GM12878 (cell line): ENCODE measurements around the gene TEKT2. TPM values are rescaled to one million over a fixed set of nuclear protein-coding genes. Genes with fewer than 3 reads are reported as not detected.

ENCODE experiments used
- ATAC-seq: fragments of 200-7000 bp; cut with Tn5 transposase; 3 replicates; pipeline ENCODE4 v1.9.1; 2020; ENCODE audit warnings: mild to moderate bottlenecking, moderate library complexity
- BruUV-seq: library from RNA; stranded (reverse); fragments of 400-500 nt; replicated peaks from 2 replicates; lab custom pipeline; 2021; lab: Mats Ljungman, UMichigan
- CTCF ChIA-PET: fragments of 300-600 bp; sonication (Branson Sonifier 250); formaldehyde crosslinking; extraction: SDS; loops from one replicate; lab custom pipeline; 2021; ENCODE audit warnings: inconsistent platforms; lab: Yijun Ruan, JAX
- POLR2A ChIA-PET: fragments of 350-600 bp; formaldehyde crosslinking; extraction: SDS; loops from one replicate; lab custom pipeline; 2021; ENCODE audit warnings: inconsistent platforms; lab: Charles Lee
- RAD21 ChIA-PET: fragments of 300-600 bp; sonication (Branson Sonifier 250); formaldehyde crosslinking; loops from one replicate; lab custom pipeline; 2023; ENCODE audit warnings: antibody characterized with exemption; ENCODE audit not compliant: unreplicated experiment; lab: Charles Lee
- SMC1A ChIA-PET: fragments of 300-600 bp; sonication (Branson Sonifier 250); formaldehyde crosslinking; loops from one replicate; lab custom pipeline; 2023; ENCODE audit not compliant: unreplicated experiment, uncharacterized antibody; lab: Charles Lee
- DNase-seq: peaks from one replicate; pipeline ENCODE4 v3.0.0-alpha.2; 2011; ENCODE audit warnings: low read depth, low spot score
- FAIRE-seq: peaks from 3 replicates; lab custom pipeline; 2011; peaks lifted over from hg19 to GRCh38; lab: Jason Lieb, UNC
- H2AFZ ChIP-seq: 2 replicates; pipeline ENCODE4 v1.6.0; 2011; ENCODE audit warnings: low read depth, low read length, control low read depth; ENCODE audit not compliant: control insufficient read depth
- H3K27ac ChIP-seq: 2 replicates; pipeline ENCODE4 v1.5.1; 2011; ENCODE audit warnings: control low read depth; ENCODE audit not compliant: control insufficient read depth, insufficient read depth
- H3K27me3 ChIP-seq, 2 experiments: replicated peaks in 1 of 2; 2 replicates each; pipeline versions ENCODE4 v1.6.0 to v1.6.1; 2011; ENCODE audit warnings: low read length in 1 of 2; ENCODE audit not compliant: control insufficient read depth in 2 of 2, insufficient read depth in 2 of 2
- H3K36me3 ChIP-seq, 2 experiments: 2 replicates each; pipeline ENCODE4 v1.5.1; 2011; ENCODE audit warnings: low read length in 1 of 2; ENCODE audit not compliant: control insufficient read depth in 2 of 2, insufficient read depth in 2 of 2
- H3K4me1 ChIP-seq: 2 replicates; pipeline ENCODE4 v1.6.1; 2011; ENCODE audit warnings: mild to moderate bottlenecking, low read length, moderate library complexity, mixed read lengths; ENCODE audit not compliant: control insufficient read depth, insufficient read depth
- H3K4me2 ChIP-seq: 2 replicates; pipeline ENCODE4 v1.6.0; 2011; ENCODE audit warnings: control low read depth; ENCODE audit not compliant: control insufficient read depth, insufficient read depth
- H3K4me3 ChIP-seq: fragments of 200-600 bp; sonication (generic); 2 replicates; pipeline ENCODE4 v1.5.1; 2016
- H3K79me2 ChIP-seq: 2 replicates; pipeline ENCODE4 v1.6.0; 2011; ENCODE audit warnings: low read length; ENCODE audit not compliant: control insufficient read depth, insufficient read depth
- H3K9ac ChIP-seq: 2 replicates; pipeline ENCODE4 v1.8.0; 2011; ENCODE audit warnings: low read length, control low read depth, mixed read lengths; ENCODE audit not compliant: control insufficient read depth, insufficient read depth
- H3K9me3 ChIP-seq: replicated peaks from 3 replicates; pipeline ENCODE4 v1.5.1; 2011; ENCODE audit warnings: mild to moderate bottlenecking, low read length; ENCODE audit not compliant: control insufficient read depth, insufficient read depth
- H4K20me1 ChIP-seq: 2 replicates; pipeline ENCODE4 v1.6.0; 2011; ENCODE audit not compliant: control insufficient read depth, insufficient read depth
- DPF2 ChIP-seq: fragments of 450-650 bp; IDR thresholded peaks from 2 replicates; pipeline ENCODE4 v1.6.1; 2017; ENCODE audit warnings: mild to moderate bottlenecking
- FOS ChIP-seq: IDR thresholded peaks from 3 replicates; pipeline ENCODE4 v1.6.1; 2011; ENCODE audit warnings: borderline replicate concordance; ENCODE audit not compliant: insufficient read length; ENCODE audit errors: extremely low read depth
- FOXM1 ChIP-seq: IDR thresholded peaks from 2 replicates; pipeline ENCODE4 v1.6.1; 2012; ENCODE audit warnings: low read depth, mild to moderate bottlenecking, inconsistent platforms, low read length, moderate library complexity
- HDAC2 ChIP-seq: fragments of 200-600 bp; sonication (generic); IDR thresholded peaks from 2 replicates; pipeline ENCODE4 v1.6.1; 2017
- JUNB ChIP-seq: IDR thresholded peaks from 2 replicates; pipeline ENCODE4 v1.6.1; 2016; ENCODE audit warnings: antibody characterized with exemption, mild to moderate bottlenecking
- KLF5 ChIP-seq: fragments of 450-650 bp; IDR thresholded peaks from 2 replicates; pipeline ENCODE4 v1.6.1; 2014; ENCODE audit warnings: mild to moderate bottlenecking; ENCODE audit not compliant: partially characterized antibody
- LARP7 ChIP-seq: fragments of 450-650 bp; IDR thresholded peaks from 2 replicates; pipeline ENCODE4 v1.6.1; 2017; ENCODE audit warnings: mild to moderate bottlenecking
- MTA3 ChIP-seq: IDR thresholded peaks from 2 replicates; pipeline ENCODE4 v1.6.1; 2012; ENCODE audit warnings: low read length, inconsistent platforms, borderline replicate concordance
- MYB ChIP-seq: fragments of 150-350 bp; IDR thresholded peaks from 2 replicates; pipeline ENCODE4 v1.6.1; 2014; ENCODE audit warnings: mild to moderate bottlenecking, low read depth, low read length, borderline replicate concordance
- NFIC ChIP-seq: IDR thresholded peaks from 2 replicates; pipeline ENCODE4 v1.6.1; 2012; ENCODE audit warnings: low read depth, mild to moderate bottlenecking, inconsistent platforms, low read length, moderate library complexity
- PAX8 ChIP-seq: fragments of 450-650 bp; IDR thresholded peaks from 2 replicates; pipeline ENCODE4 v1.6.1; 2017; ENCODE audit warnings: mild to moderate bottlenecking, moderate library complexity
- POLR2AphosphoS5 ChIP-seq: IDR thresholded peaks from 2 replicates; pipeline ENCODE4 v1.6.1; 2011; ENCODE audit warnings: mild to moderate bottlenecking, low read length, inconsistent platforms
- RAD51 ChIP-seq: fragments of 450-650 bp; IDR thresholded peaks from 2 replicates; pipeline ENCODE4 v1.6.1; 2016; ENCODE audit warnings: moderate library complexity, mild to moderate bottlenecking, inconsistent platforms
- RCOR1 ChIP-seq: conservative IDR thresholded peaks from 2 replicates; pipeline ENCODE4 v1.6.1; 2012; ENCODE audit warnings: low read depth, low read length, improper control_type of control experiment
- SREBF1 ChIP-seq: IDR thresholded peaks from 2 replicates; pipeline ENCODE4 v1.6.1; 2012; ENCODE audit warnings: mild to moderate bottlenecking, low read length
- SREBF2 ChIP-seq: IDR thresholded peaks from 2 replicates; pipeline ENCODE4 v1.6.1; 2012; ENCODE audit warnings: mild to moderate bottlenecking, low read length
- ZSCAN29 ChIP-seq: fragments of 450-650 bp; IDR thresholded peaks from 2 replicates; pipeline ENCODE4 v1.6.1; 2017; ENCODE audit warnings: mild to moderate bottlenecking, moderate library complexity
- WGBS: methylation state at CpG from one replicate; pipeline ENCODE4 v1.1.6; 2016; ENCODE audit warnings: low lambda C conversion rate; ENCODE audit not compliant: insufficient replicate concordance, insufficient coverage; ENCODE audit errors: missing lambda C conversion rate; 5-methylcytosine and 5-hydroxymethylcytosine counted together
- in situ Hi-C: fragments of 300-500 bp; cut with MboI; formaldehyde crosslinking; loops from 9 replicates; pipeline ENCODE4 v1.14.3; 2018; ENCODE audit warnings: mixed read lengths
- intact Hi-C: fragments of 100-400 bp; cut with micrococcal nuclease; formaldehyde crosslinking; loops from one replicate; pipeline ENCODE4 v1.14.2; 2022; ENCODE audit not compliant: unreplicated experiment
- polyA plus RNA-seq, 11 experiments: library from polyadenylated mRNA; depleted of rRNA in 4 of 11; unstranded in 6 of 11; stranded (reverse) in 5 of 11; fragments of >200 nt; fragmentation: Nextera tagmentation in 4 of 11; fragmentation: Illumina TruSeq in 1 of 11; extraction: Ambion mirVana in 4 of 11; extraction: Trizol in 1 of 11; gene quantifications; 1 replicate in 1 of 11; 2 replicates in 10 of 11; pipeline versions ENCODE4 v1.2.1 to v1.2.3, GENCODE V29; 2011 to 2016; ENCODE audit warnings: inconsistent platforms in 2 of 11, missing spikeins in 2 of 11, low read depth in 1 of 11
- total RNA-seq, 4 experiments: library from RNA; depleted of rRNA in 3 of 4; stranded (reverse); fragments of >200 nt in 3 of 4; fragmentation: Illumina TruSeq in 1 of 4; extraction: Trizol in 1 of 4; gene quantifications; 2 replicates each; pipeline versions ENCODE4 v1.2.1 to v1.2.3, GENCODE V29; 2013 to 2021
- TF ChIP-seq, protein P1 (sequence below): fragments of 450-650 bp; IDR thresholded peaks from 2 replicates; pipeline ENCODE4 v1.6.1; 2017; ENCODE audit warnings: mild to moderate bottlenecking
- TF ChIP-seq, protein P2 (sequence below): fragments of 450-650 bp; IDR thresholded peaks from 2 replicates; pipeline ENCODE4 v1.6.1; 2016; ENCODE audit warnings: mild to moderate bottlenecking

Gene TEKT2
- total and polyA plus RNA-seq, 10 of the 15 experiments (the other 5 are each of a cell fraction or from before 2014, with no cell fraction given): 0.07 to 0.13 TPM; not detected in 8

DNA sequence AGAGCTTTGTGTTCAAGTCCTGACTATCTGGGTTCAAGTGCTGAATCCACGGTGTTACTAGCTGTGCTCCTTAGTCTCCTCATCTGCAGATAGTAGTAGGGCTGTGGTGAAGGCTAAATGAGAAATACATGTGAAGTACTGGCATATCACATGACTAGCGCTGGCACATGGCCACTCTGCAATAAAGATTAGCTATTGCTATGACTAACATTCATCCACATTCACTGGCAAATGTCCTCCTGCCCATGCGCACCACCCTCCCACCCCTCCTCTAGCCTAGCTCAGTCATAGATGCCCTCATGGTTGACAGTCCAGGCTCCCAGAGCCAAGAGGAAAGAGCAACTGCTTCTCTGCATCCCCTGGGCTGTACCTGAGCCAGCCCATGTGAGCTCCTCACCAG lies 49.6 kb downstream of the TEKT2 start (continued):
- TF ChIP-seq SREBF1: no peak
- TF ChIP-seq NFIC: no peak
- no peak for TF ChIP-seq POLR2AphosphoS5
- TF ChIP-seq MYB: no peak
- no peak for TF ChIP-seq DPF2

DNA sequence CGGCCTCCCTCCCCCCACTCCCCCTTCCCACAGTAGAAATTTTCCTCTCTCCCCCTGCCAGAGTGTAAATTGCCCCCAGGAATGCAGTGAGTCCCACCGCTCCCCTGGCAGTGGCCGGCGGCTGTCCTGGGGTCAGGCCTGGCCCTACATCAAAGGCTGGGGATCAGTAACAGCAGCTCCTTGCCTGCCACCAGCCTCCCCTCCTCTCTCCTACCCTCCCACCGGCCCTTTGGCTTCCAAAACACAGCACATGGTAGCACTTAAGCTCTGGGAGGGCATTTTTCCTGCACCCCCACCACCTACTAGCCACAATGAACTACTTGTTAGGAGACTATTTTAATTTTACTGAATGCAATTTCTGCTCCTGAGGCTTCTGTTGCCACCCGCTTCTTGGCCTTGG lies 50.1 kb downstream of the TEKT2 start:
- DNase-seq: no peak
- intact Hi-C loops: loop anchor here (1.0 kb wide), 1 partner anchor 35 kb away; no protein-coding TSS in a partner anchor
- RAD21 ChIA-PET: interaction anchor here (1.0 to 2.9 kb wide), 6 partner anchors 15 to 54 kb away, joined by 3 to 15 read pairs (median 4); partner anchors contain the start of gene TRAPPC3
- no peaks in the 10 kb centered on the region for H3K27me3 ChIP-seq
- POLR2A ChIA-PET: no interaction called here
- 39% methylated on average over 2 of the region's 6 CpGs for WGBS
- no peak overlapping the region for H3K9ac ChIP-seq
- H3K4me3 ChIP-seq: no peak overlapping the region
- no peak overlapping the region for H2AFZ ChIP-seq
- H3K79me2 ChIP-seq: no peaks in the 10 kb centered on the region
- TF ChIP-seq MTA3: no peak
- no peak for TF ChIP-seq FOS
- no peak for TF ChIP-seq RCOR1
- no peak for TF ChIP-seq JUNB
- no peak for TF ChIP-seq KLF5
- no peak for TF ChIP-seq HDAC2
- no peak for TF ChIP-seq LARP7
- no peak for TF ChIP-seq FOXM1
- TF ChIP-seq ZSCAN29: no peak
- TF ChIP-seq PAX8: no peak
- TF ChIP-seq, protein P1, sequence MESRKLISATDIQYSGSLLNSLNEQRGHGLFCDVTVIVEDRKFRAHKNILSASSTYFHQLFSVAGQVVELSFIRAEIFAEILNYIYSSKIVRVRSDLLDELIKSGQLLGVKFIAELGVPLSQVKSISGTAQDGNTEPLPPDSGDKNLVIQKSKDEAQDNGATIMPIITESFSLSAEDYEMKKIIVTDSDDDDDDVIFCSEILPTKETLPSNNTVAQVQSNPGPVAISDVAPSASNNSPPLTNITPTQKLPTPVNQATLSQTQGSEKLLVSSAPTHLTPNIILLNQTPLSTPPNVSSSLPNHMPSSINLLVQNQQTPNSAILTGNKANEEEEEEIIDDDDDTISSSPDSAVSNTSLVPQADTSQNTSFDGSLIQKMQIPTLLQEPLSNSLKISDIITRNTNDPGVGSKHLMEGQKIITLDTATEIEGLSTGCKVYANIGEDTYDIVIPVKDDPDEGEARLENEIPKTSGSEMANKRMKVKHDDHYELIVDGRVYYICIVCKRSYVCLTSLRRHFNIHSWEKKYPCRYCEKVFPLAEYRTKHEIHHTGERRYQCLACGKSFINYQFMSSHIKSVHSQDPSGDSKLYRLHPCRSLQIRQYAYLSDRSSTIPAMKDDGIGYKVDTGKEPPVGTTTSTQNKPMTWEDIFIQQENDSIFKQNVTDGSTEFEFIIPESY: no peak
- TF ChIP-seq SREBF2: no peak
- TF ChIP-seq, protein P2, sequence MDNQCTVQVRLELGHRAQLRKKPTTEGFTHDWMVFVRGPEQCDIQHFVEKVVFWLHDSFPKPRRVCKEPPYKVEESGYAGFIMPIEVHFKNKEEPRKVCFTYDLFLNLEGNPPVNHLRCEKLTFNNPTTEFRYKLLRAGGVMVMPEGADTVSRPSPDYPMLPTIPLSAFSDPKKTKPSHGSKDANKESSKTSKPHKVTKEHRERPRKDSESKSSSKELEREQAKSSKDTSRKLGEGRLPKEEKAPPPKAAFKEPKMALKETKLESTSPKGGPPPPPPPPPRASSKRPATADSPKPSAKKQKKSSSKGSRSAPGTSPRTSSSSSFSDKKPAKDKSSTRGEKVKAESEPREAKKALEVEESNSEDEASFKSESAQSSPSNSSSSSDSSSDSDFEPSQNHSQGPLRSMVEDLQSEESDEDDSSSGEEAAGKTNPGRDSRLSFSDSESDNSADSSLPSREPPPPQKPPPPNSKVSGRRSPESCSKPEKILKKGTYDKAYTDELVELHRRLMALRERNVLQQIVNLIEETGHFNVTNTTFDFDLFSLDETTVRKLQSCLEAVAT: no peak
- TF ChIP-seq RAD51: no peak
- in situ Hi-C loops: no loop called here
- H4K20me1 ChIP-seq: no peaks in the 10 kb centered on the region
- H3K27ac ChIP-seq: no peak overlapping the region
- no peak for ATAC-seq
- no TSS peak for BruUV-seq
- no peak for FAIRE-seq
- CTCF ChIA-PET: interaction anchor here (0.6 to 4.7 kb wide), 15 partner anchors 10 to 291 kb away, joined by 3 to 56 read pairs (median 5); partner anchors contain the start of gene TRAPPC3
- SMC1A ChIA-PET: interaction anchor here (0.6 to 3.7 kb wide), 7 partner anchors 8 to 352 kb away, joined by 3 to 16 read pairs (median 5); no protein-coding TSS in a partner anchor
- H3K4me1 ChIP-seq: no peaks in the 10 kb centered on the region
- H3K36me3 ChIP-seq: peaks cover 0 to 2% of the 10 kb centered on the region in 2 experiments; a peak in 2 of 4 replicates
- no peak overlapping the region for H3K4me2 ChIP-seq
- no peaks in the 10 kb centered on the region for H3K9me3 ChIP-seq
